Activated T-cell treated with anti-CD3 and anti-CD28 coated beads, Interleukin-2, amount 50 U/mL, for 4 hours (primary cell): ENCODE results near the gene PHRF1. TPM values are rescaled to one million over a fixed set of nuclear protein-coding genes. Genes with fewer than 3 reads are reported as not detected.
"Not testable (repeated sequence)": the region's sequence is repeated elsewhere in the genome, so short reads cannot be mapped to it uniquely, and the experiment has no call there.

Experiments
- ATAC-seq, 2 donors: fragments of 200-7000 bp; cut with Tn5 transposase; one replicate each; pipeline ENCODE4 v1.10.0; 2021
- DNase-seq: peaks from one replicate; pipeline ENCODE4 v3.0.0-alpha.2; 2020
- H3K27me3 Mint-ChIP-seq: one replicate; pipeline ENCODE4 v1.8.0; 2021; ENCODE audit warnings: low read depth, mixed read lengths
- H3K36me3 Mint-ChIP-seq: one replicate; pipeline ENCODE4 v1.8.0; 2022; ENCODE audit warnings: mixed read lengths; ENCODE audit not compliant: insufficient read depth
- H3K4me1 Mint-ChIP-seq: one replicate; pipeline ENCODE4 v1.8.0; 2021; ENCODE audit warnings: low read depth, mixed read lengths
- H3K4me3 Mint-ChIP-seq: one replicate; pipeline ENCODE4 v1.8.0; 2021; ENCODE audit warnings: mild to moderate bottlenecking, moderate library complexity, mixed read lengths
- H3K9me3 Mint-ChIP-seq: one replicate; pipeline ENCODE4 v1.8.0; 2021; ENCODE audit warnings: mixed read lengths
- total RNA-seq, 3 donors: library from RNA; stranded (reverse); gene quantifications; one replicate each; pipeline ENCODE4 v1.2.1, GENCODE V29; 2021

Gene PHRF1
- total RNA-seq, 3 donors from 2014 or later: 57.7 to 59.2 (median 57.7) TPM

DNA sequence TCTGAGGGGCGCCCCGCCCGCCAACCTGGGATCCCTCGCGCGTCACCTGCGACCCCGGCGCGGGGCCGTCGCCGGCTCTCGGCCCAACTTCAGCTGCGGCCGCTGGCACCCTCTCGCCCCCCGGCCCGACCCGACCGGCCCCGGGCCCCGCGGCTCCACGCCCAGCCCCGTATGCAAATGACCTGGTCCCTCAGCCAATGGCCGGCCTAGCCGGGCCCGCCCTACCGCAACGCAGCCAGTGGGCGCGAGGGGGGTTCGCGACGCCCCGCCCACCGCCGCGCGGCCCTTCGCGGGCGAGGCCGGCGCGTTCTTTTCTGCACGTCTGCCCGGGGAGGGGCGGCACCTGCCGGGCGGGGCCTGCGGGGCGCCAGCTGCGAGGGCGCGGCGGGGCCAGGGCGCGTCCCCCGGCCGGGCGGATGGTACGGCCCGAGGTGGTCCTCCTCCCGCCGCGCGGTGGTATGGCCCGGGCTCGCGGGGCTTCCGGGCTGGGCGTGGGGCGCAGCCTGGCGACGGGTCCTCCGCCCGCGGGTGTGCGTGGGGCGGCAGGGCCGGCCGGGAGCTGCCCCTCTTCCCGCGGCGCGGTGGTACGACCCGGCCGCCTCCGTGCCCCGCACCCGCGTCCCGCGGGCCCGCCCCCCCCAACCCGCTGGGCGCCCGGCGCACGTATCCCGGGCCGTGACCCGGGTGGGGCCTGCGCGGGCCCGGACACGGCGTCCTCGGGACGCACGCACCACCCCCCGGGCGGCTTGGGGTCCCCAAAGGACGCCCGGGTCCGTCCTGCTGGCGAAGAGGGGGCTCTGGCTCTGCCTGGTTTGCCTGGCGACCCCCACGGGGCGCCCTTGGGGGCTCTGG, 7.7 kb upstream of the PHRF1 start:
- ATAC-seq: peak; percentile 96
- H3K9me3 Mint-ChIP-seq: no peaks in the 10 kb centered on the region
- no peaks in the 10 kb centered on the region for H3K36me3 Mint-ChIP-seq
- DNase-seq: peak; percentile 82
- H3K4me1 Mint-ChIP-seq: peaks cover 6% of the 10 kb centered on the region
- H3K27me3 Mint-ChIP-seq: no peaks in the 10 kb centered on the region
- H3K4me3 Mint-ChIP-seq: peak overlapping the region; percentile 74

- Mint-ChIP-seq H3K36me3 (no peaks in the 10 kb centered on the region), H3K9me3 (no peaks in the 10 kb centered on the region), H3K4me3 (peak overlapping the region; percentile 74), H3K4me1 (peaks cover 10% of the 10 kb centered on the region), H3K27me3 (peaks cover 2% of the 10 kb centered on the region)
- ATAC-seq: no peak
- no peak for DNase-seq
Observed at GRCh38 chr11:569158-569885, 6.9 kb upstream of the PHRF1 start.

GRCh38 chr11:571802-572185, 4.5 kb upstream of the PHRF1 start:
- no peak overlapping the region for H3K4me3 Mint-ChIP-seq
- no peaks in the 10 kb centered on the region for H3K9me3 Mint-ChIP-seq
- H3K4me1 Mint-ChIP-seq: peaks cover 19% of the 10 kb centered on the region
- no peak for DNase-seq
- no peaks in the 10 kb centered on the region for H3K36me3 Mint-ChIP-seq
- ATAC-seq: no peak
- H3K27me3 Mint-ChIP-seq: peaks cover 6% of the 10 kb centered on the region

GRCh38 chr11:573146-573759, 3.0 kb upstream of the PHRF1 start:
- DNase-seq (no peak), ATAC-seq (no peak)
- Mint-ChIP-seq H3K9me3 (no peaks in the 10 kb centered on the region), H3K4me1 (peaks cover 26% of the 10 kb centered on the region), H3K27me3 (peaks cover 6% of the 10 kb centered on the region), H3K36me3 (peaks cover 2% of the 10 kb centered on the region), H3K4me3 (no peak overlapping the region)

DNA sequence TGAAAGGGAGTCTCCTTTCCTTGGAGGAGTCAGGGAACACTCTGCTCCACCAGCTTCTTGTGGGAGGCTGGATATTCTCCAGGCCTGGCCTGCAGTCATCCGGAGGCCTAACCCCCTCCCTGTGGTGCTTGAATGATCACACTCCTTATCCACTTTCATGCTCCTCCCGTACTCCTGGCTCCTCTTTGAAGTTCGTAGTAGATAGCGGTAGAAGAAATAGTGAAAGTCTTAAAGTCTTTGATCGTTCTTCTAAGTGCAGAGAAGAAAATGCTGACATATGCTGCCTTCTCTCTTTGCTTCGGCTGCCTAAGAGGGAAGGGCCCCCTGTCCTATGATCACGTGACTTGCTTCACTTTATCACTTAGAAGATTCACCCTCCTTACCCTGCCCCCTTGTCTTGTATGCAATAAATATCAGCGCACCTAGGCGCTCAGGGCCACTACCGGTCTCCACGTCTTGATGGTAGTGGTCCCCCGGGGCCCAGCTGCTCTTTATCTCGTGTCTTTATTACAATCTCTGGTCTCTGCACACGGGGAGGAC, 2.2 kb upstream of the PHRF1 start:
- H3K4me1 Mint-ChIP-seq: peaks cover 33% of the 10 kb centered on the region
- DNase-seq, ATAC-seq: not testable (repeated sequence)

GRCh38 chr11:574632-575312, 1.5 kb upstream of the PHRF1 start:
- H3K4me1 Mint-ChIP-seq: peaks cover 38% of the 10 kb centered on the region
- DNase-seq (no peak), ATAC-seq (no peak)
- peaks cover 2% of the 10 kb centered on the region for H3K36me3 Mint-ChIP-seq
- H3K4me3 Mint-ChIP-seq: peak overlapping the region; percentile 77
- no peaks in the 10 kb centered on the region for H3K9me3 Mint-ChIP-seq
- H3K27me3 Mint-ChIP-seq: peaks cover 6% of the 10 kb centered on the region

More for the DNA sequence above, 2.2 kb upstream of the PHRF1 start:
- peak overlapping the region; percentile 26 for H3K4me3 Mint-ChIP-seq
- H3K27me3 Mint-ChIP-seq, H3K9me3 Mint-ChIP-seq, H3K36me3 Mint-ChIP-seq: not testable (repeated sequence)

DNA sequence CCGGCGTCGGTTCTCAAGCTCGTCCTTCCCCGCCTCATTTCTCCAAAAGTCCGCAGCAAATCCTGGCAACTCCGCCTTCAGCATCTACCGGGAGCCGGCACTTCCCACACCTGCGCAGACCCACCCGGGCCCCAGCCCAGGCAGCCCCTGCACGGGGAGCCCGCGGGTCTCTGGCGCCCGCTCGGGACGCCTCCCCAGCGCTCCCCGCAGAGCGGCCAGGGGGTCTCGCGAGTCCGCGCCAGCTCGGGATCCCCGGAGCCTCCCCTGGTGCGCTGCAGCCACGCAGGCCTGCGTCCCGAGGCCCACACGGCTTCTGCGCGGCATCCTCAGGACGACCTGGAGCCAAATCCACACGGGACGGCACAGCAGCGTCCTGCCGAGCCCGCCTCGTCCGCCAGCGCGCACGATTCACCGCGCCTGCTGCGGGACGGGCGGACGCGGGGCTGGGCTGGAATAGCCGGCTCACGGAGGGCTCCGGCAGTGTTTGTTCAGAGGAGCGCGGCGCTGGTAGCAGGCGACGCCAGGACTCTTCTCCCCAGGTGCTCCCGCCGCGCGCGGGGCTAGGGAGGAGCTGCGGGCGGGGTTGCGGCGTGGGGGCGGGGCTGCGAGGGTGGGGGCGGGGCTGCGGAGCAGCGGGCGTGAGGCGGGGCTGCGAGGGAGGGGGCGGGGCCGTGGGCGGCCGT, 816 bp upstream of the PHRF1 start:
- H3K36me3 Mint-ChIP-seq: peaks cover 2% of the 10 kb centered on the region
- ATAC-seq (peak; percentile 51 to 56), DNase-seq (no peak)
- H3K9me3 Mint-ChIP-seq: no peaks in the 10 kb centered on the region
- H3K4me3 Mint-ChIP-seq: peak overlapping the region; percentile 77
- H3K4me1 Mint-ChIP-seq: peaks cover 44% of the 10 kb centered on the region
- peaks cover 6% of the 10 kb centered on the region for H3K27me3 Mint-ChIP-seq

DNA sequence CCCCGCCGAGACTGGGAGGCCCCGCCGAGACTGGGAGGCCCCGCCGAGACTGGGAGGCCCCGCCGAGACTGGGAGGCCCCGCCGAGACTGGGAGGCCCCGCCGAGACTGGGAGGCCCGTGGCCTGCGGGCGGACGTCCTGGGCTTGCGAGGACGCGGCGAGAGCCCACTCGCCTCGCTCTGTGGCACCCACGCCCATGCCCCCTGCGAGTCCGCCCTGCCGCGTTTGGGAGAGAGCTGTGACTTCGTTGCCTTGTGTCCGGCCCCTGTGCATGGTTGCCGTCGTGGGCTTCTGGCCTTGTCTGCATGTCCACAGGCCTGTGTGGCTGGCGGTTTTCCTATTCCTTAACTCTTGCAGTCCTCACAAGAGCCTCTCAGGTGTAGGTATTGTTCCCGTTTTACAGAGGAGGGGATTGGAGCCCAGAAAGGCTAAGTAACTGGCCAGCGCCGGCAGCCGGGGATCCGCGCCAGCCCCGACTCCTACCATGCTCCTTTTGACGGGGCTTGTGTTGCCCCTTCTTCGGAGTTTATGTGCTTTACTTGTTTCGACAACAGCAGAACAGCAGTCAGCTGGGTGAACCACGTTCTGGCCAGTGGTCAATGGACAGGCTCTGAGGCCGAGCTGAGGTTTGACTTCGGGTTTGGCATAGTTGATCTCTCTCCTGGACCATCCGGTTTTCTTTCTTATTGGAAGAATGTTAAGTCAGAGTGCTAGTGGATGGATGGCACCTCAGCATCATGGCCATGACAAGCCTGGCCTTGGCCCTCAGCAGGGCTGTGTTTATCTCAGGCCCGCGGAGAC, 741 bp downstream of the PHRF1 start:
- ATAC-seq (no peak), DNase-seq (no peak)
- Mint-ChIP-seq H3K4me3 (peak overlapping the region; percentile 92), H3K27me3 (peaks cover 6% of the 10 kb centered on the region), H3K36me3 (peaks cover 9% of the 10 kb centered on the region), H3K9me3 (no peaks in the 10 kb centered on the region), H3K4me1 (peaks cover 55% of the 10 kb centered on the region)

DNA sequence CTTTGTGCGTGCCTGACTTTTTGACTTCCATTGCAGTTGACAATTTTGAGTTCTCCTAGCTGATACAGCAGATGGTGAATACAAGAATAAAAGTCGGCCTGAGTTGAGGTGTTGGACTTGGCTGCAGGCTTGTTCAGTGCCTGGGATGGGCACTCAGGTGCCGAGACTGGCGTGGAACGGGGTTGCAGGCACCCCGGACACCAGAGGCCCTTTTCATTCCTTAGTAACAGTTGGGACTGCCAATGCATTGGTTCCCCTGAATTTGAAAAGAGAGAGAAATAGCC, 1.3 kb downstream of the PHRF1 start:
- Mint-ChIP-seq H3K4me1 (peaks cover 55% of the 10 kb centered on the region), H3K4me3 (peak overlapping the region; percentile 92), H3K27me3 (peaks cover 6% of the 10 kb centered on the region)

DNA sequence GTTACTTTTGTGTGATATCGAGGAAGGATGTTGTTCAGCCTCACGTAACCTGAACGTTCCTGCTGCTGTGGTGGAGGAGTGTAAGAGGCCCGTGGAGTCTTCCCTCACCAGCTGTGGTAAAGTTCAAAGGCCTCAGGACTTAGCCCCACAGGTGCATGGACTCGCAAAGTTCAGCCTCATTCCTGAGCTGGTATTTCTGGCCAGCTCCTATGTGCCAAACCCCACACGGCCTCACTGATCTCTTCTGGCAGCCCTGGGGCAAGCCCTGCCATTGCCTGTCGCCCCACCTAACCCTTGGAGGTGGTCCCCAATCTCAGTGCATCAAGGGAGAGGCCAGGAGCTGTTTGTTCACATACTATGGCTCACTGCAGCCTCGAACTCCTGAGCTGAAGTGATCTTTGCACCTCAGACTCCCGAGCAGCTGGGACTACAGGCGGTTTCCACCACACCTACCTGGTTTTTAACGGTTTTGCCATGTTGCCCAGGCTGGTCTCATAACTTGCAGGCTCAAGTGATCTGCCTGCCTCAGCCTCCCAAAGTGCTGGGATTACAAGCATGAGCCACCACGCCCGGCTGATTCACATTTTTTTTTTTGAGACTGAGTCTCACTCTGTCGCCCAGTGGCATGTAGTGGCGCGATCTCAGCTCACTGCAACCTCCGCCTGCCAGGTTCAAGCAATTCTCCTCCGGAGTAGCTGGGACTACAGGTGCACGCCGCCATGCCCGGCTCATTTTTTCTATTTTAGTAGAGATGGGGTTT, 2.2 kb downstream of the PHRF1 start:
- Mint-ChIP-seq H3K9me3 (no peaks in the 10 kb centered on the region), H3K4me3 (peak overlapping the region; percentile 92), H3K4me1 (peaks cover 55% of the 10 kb centered on the region), H3K27me3 (peaks cover 6% of the 10 kb centered on the region), H3K36me3 (peaks cover 9% of the 10 kb centered on the region)
- DNase-seq: no peak
- ATAC-seq: no peak

More for the DNA sequence above, 1.3 kb downstream of the PHRF1 start:
- DNase-seq (no peak), ATAC-seq (no peak)
- no peaks in the 10 kb centered on the region for H3K9me3 Mint-ChIP-seq
- H3K36me3 Mint-ChIP-seq: peaks cover 9% of the 10 kb centered on the region

- peaks cover 1% of the 10 kb centered on the region for H3K27me3 Mint-ChIP-seq
- peaks cover 45% of the 10 kb centered on the region for H3K4me1 Mint-ChIP-seq
- DNase-seq: no peak
- ATAC-seq: no peak
- H3K4me3 Mint-ChIP-seq: peak overlapping the region; percentile 22
- peaks cover 9% of the 10 kb centered on the region for H3K36me3 Mint-ChIP-seq
- H3K9me3 Mint-ChIP-seq: no peaks in the 10 kb centered on the region
Observed at GRCh38 chr11:579830-580601, 3.7 kb downstream of the PHRF1 start.

DNA sequence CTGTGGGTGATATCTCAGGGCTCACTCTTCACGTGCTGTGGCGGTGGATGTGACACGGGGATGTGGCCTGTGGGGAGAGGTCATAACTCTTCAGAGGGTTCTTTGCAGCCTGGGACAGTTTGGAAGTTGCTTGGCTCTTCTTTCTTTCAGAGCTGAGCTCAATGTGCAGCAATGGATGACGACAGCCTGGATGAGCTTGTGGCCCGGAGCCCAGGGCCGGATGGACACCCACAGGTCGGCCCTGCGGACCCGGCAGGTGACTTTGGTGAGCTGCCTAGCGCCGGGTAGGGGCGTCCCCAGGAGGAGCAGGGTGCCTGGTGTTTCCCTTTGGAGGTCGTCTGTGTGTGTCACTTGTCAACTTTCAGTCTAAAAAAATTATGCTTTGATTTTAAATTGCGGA, 5.1 kb downstream of the PHRF1 start:
- ATAC-seq: no peak
- Mint-ChIP-seq H3K9me3 (no peaks in the 10 kb centered on the region), H3K4me3 (no peak overlapping the region), H3K4me1 (peaks cover 46% of the 10 kb centered on the region), H3K27me3 (no peaks in the 10 kb centered on the region), H3K36me3 (peaks cover 11% of the 10 kb centered on the region)
- no peak for DNase-seq
